ENCODE data around the gene PIPOX. TPM values are rescaled to one million over a fixed set of nuclear protein-coding genes. Genes with fewer than 3 reads are reported as not detected.

Gene PIPOX
- total RNA-seq, result 1.3 and 2.6 TPM in 2 replicates

DNA sequence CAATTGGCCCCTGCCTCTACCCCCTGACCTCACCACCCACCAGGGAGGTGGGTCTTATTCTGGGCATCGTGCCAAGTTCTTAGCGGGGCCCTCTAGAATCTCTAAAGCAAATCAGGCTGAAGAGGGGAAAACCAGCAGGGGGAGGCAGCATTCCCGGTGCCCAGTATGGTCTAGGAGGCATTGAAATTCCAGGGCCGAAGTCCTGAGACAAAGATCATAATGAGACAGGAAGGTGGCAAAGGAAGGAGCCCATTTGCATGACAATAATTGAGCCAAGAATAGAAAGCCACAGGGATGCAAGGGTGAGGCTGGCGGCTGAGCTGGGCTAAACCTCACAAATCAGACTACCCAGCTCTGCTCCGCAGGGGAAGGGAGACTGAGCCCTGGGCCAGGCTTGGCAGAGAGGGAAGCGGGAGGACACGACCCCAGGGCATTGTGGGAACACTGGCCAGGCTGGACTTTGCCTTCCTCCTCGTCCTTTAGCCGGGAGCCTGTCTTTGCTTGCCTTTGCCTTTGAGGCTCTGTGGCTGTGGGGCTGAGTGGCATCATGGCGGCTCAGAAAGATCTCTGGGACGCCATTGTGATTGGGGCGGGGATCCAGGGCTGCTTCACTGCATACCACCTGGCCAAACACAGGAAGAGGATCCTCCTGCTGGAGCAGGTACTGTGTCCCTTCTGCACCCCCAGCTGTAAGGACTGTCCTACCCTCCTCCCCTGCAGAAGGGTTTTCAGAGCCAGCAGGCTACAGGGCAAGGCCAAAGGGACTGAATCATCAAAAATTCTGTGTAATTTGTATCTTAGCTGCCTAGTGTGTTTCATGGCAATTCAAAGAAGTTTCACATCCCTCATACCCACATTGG is at the start of gene PIPOX:
PIPOX (plus strand) TSS at position 463 of the 860 bp plus-strand sequence; CDS start at position 548, 85 bp downstream.

DNA sequence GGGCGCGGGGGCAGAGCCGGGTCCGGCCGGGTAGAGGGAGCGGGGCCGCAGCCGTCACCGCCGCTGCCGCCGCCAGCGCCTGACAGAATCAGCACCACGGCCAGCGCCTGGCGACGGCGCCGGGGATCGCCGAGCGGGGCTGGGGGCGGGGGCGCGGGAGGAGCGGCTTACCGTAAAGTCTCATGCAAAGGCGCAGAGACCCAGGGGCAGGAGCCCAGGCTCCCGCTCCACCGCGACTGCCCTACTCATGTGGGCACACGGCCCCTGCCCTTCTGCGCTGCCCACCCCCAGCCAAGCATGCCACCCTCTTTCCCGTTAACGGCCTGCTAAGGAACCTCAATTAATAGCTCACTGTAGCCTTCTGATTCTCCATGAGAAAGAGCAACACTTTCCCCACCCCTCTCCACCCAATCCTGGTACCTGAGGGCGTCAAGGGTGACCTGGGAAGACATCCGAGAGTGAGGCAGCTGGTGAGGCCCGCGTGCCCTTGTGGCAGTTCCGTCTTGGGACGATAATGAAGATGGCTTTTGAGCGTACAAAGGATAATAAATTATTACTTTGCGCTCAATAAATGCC is 36.9 kb upstream of the PIPOX start, which contains the start of gene SEZ6:
SEZ6 (minus strand) TSS at position 98 of the 576 bp plus-strand sequence. CDS start 164 bp downstream, outside the sequence.

Other genes starting within 250 kb of the PIPOX start
- gene FAM222B, start 200.4 kb upstream of the PIPOX start, total RNA-seq, result 9.6 and 11.5 TPM in 2 replicates
- gene ERAL1, start 188.1 kb upstream of the PIPOX start, total RNA-seq, result 32.4 and 64.1 TPM in 2 replicates
- gene FLOT2, start 145.4 kb upstream of the PIPOX start, total RNA-seq, result 44.5 and 59.7 TPM in 2 replicates
- 4.4 and 6.3 TPM in 2 replicates for gene DHRS13, start 140.1 kb upstream of the PIPOX start, total RNA-seq
- 43.8 and 44.6 TPM in 2 replicates for gene PHF12, start 91.6 kb upstream of the PIPOX start, total RNA-seq
- not detected in 2 replicates for gene SEZ6, start 37.1 kb upstream of the PIPOX start, total RNA-seq
- gene MYO18A, start 137.3 kb downstream of the PIPOX start, total RNA-seq, result 49.5 and 60.3 TPM in 2 replicates
- not detected in 2 replicates for gene CRYBA1, start 203.7 kb downstream of the PIPOX start, total RNA-seq